Esophagus muscularis mucosa (tissue), 4 donors: ENCODE measurements around the gene ACADSB.

ENCODE experiments used
- EP300 ChIP-seq: sonication (generic); formaldehyde crosslinking; IDR thresholded peaks from one replicate; pipeline ENCODE4 v1.6.1; 2017; ENCODE audit warnings: antibody characterized with exemption
- POLR2A ChIP-seq: fragments of 450-650 bp; IDR thresholded peaks from one replicate; pipeline ENCODE4 v1.6.1; 2017; ENCODE audit warnings: antibody characterized with exemption, moderate library complexity, mild to moderate bottlenecking, low read depth
- TF ChIP-seq, protein P1 (sequence below), 3 experiments: fragments of 200-600 bp in 2 of 3; fragments of 450-650 bp in 1 of 3; sonication (generic) in 2 of 3; IDR thresholded peaks; one replicate each; pipeline ENCODE4 v1.5.1; 2017 to 2019; ENCODE audit warnings: antibody characterized with exemption in 3 of 3, mild to moderate bottlenecking in 2 of 3, moderate library complexity in 1 of 3

DNA sequence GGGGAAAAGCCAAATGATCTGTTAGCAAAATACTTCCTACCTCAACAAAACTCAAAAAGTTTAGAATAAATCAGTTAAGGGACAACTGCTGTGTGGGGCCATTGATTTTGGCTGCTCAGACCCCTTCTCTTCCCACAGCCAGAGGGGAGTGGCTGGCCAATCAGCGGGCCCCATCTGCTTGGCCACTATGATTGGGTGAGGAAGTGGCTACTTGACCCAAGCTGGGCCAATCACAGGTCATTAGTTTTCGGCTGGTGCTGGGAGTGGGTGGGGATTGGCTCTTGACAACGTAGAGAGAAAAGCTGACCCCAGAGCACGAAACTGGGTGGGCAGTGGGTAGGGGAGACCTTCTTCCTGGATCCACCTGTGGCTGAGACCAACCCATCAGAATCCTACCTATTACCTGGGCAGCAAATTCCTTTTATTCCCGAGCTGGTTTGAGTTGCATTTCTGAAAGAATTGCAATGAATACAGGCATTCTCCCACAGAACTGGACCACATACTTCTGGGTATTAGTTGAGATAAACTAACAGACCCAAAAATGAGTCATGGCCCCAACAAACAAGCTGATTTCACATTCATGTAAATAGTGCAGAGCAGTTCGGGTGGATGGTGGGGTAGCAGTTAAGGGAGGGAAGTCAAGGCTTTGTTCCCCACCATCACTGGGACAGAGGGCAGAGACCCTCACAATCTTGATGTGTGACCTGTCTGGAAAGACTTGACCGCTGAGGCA lies 91.4 kb downstream of the ACADSB start:
- no peak for TF ChIP-seq POLR2A
- TF ChIP-seq EP300: no peak
- TF ChIP-seq, protein P1, sequence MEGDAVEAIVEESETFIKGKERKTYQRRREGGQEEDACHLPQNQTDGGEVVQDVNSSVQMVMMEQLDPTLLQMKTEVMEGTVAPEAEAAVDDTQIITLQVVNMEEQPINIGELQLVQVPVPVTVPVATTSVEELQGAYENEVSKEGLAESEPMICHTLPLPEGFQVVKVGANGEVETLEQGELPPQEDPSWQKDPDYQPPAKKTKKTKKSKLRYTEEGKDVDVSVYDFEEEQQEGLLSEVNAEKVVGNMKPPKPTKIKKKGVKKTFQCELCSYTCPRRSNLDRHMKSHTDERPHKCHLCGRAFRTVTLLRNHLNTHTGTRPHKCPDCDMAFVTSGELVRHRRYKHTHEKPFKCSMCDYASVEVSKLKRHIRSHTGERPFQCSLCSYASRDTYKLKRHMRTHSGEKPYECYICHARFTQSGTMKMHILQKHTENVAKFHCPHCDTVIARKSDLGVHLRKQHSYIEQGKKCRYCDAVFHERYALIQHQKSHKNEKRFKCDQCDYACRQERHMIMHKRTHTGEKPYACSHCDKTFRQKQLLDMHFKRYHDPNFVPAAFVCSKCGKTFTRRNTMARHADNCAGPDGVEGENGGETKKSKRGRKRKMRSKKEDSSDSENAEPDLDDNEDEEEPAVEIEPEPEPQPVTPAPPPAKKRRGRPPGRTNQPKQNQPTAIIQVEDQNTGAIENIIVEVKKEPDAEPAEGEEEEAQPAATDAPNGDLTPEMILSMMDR (IDR thresholded peaks at IDR 0.05): no peak
